Glutamatergic neuron (in vitro differentiated cells): ENCODE data around the gene PRKCA. TPM values are rescaled to one million over a fixed set of nuclear protein-coding genes. Genes with fewer than 3 reads are reported as not detected.

ENCODE experiments used
- DNase-seq: peaks from one replicate; pipeline ENCODE4 v3.0.0; 2022
- H3K27ac Mint-ChIP-seq: one replicate; pipeline ENCODE4 v1.8.0; 2020; ENCODE audit warnings: mild to moderate bottlenecking, mixed read lengths, inconsistent platforms; ENCODE audit not compliant: unreplicated experiment
- H3K27me3 Mint-ChIP-seq: one replicate; pipeline ENCODE4 v1.8.0; 2020; ENCODE audit warnings: mild to moderate bottlenecking, moderate library complexity, mixed read lengths, inconsistent platforms; ENCODE audit not compliant: unreplicated experiment
- H3K36me3 Mint-ChIP-seq: one replicate; pipeline ENCODE4 v1.8.0; 2020; ENCODE audit warnings: mild to moderate bottlenecking, mixed read lengths, inconsistent platforms; ENCODE audit not compliant: unreplicated experiment
- H3K4me1 Mint-ChIP-seq: one replicate; pipeline ENCODE4 v1.8.0; 2020; ENCODE audit warnings: mild to moderate bottlenecking, low read depth, mixed read lengths, inconsistent platforms; ENCODE audit not compliant: unreplicated experiment
- H3K4me3 Mint-ChIP-seq: one replicate; pipeline ENCODE4 v1.8.0; 2020; ENCODE audit warnings: mild to moderate bottlenecking, mixed read lengths, inconsistent platforms; ENCODE audit not compliant: unreplicated experiment
- H3K9me3 Mint-ChIP-seq: one replicate; pipeline ENCODE4 v1.8.0; 2020; ENCODE audit warnings: mild to moderate bottlenecking, moderate library complexity, mixed read lengths, inconsistent platforms; ENCODE audit not compliant: unreplicated experiment
- total RNA-seq: library from RNA; stranded (reverse); fragmentation: NEBNext Ultra II Directional; extraction: Animal tissue kit (Norgen Biotek cat#: 25700); gene quantifications from one replicate; pipeline ENCODE4 v1.2.1, GENCODE V29; 2021; ENCODE audit not compliant: unreplicated experiment
- TF ChIP-seq, protein P1 (sequence below): fragments of 200-600 bp; sonication (generic); IDR thresholded peaks from one replicate; pipeline ENCODE4 v1.5.0; 2021; ENCODE audit not compliant: partially characterized antibody, unreplicated experiment

The PRKCA gene
- total RNA-seq, 1 donor from 2014 or later: 2.2 TPM

DNA sequence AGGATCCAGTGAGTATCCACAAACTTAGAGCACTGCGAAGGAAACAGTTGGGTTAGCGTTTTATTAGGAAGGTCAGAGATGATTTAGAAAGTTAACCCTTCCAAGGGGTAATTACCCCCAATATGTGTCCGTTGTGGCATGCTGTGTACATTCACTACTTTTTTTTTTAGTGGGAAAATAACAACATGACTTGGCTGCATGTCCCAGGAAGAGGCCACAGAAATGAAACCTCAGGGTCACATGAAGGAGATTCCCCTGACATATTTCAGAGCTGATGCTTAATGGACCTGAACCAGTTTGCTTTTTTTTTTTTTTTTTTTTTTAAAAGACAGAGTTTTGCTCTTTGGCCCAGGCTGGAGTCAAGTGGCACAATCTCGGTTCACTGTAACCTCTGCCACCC, 167.5 kb downstream of the PRKCA start:
- Mint-ChIP-seq H3K9me3 (no peaks in the 10 kb centered on the region), H3K27me3 (no peaks in the 10 kb centered on the region), H3K4me3 (no peak overlapping the region), H3K36me3 (no peaks in the 10 kb centered on the region), H3K27ac (no peak overlapping the region), H3K4me1 (no peaks in the 10 kb centered on the region)
- DNase-seq: no peak
- TF ChIP-seq, protein P1, sequence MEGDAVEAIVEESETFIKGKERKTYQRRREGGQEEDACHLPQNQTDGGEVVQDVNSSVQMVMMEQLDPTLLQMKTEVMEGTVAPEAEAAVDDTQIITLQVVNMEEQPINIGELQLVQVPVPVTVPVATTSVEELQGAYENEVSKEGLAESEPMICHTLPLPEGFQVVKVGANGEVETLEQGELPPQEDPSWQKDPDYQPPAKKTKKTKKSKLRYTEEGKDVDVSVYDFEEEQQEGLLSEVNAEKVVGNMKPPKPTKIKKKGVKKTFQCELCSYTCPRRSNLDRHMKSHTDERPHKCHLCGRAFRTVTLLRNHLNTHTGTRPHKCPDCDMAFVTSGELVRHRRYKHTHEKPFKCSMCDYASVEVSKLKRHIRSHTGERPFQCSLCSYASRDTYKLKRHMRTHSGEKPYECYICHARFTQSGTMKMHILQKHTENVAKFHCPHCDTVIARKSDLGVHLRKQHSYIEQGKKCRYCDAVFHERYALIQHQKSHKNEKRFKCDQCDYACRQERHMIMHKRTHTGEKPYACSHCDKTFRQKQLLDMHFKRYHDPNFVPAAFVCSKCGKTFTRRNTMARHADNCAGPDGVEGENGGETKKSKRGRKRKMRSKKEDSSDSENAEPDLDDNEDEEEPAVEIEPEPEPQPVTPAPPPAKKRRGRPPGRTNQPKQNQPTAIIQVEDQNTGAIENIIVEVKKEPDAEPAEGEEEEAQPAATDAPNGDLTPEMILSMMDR: no peak

DNA sequence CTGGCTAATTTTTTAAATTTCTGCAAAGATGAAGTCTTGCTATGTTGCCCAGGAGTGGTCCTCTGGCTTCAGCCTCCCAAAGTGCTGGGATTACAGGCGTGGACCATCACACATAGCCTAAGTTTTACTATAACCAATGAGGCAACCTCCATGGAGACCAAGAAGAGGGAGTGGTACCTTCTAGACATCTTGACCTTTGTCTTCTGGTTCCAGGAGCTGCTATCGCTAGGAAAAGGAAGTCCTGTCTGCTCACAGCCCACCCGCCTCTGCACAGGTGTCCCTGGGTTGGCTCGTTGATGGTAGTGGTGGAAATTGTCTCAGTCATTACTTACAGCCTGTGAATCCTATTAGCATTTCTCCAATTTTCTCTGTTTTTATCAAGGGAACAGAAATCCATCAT, 169.7 kb downstream of the PRKCA start:
- H3K36me3 Mint-ChIP-seq: no peaks in the 10 kb centered on the region
- TF ChIP-seq, protein P1: no peak
- H3K27ac Mint-ChIP-seq: no peak overlapping the region
- no peaks in the 10 kb centered on the region for H3K4me1 Mint-ChIP-seq
- no peaks in the 10 kb centered on the region for H3K27me3 Mint-ChIP-seq
- no peak overlapping the region for H3K4me3 Mint-ChIP-seq
- no peak for DNase-seq
- no peaks in the 10 kb centered on the region for H3K9me3 Mint-ChIP-seq

DNA sequence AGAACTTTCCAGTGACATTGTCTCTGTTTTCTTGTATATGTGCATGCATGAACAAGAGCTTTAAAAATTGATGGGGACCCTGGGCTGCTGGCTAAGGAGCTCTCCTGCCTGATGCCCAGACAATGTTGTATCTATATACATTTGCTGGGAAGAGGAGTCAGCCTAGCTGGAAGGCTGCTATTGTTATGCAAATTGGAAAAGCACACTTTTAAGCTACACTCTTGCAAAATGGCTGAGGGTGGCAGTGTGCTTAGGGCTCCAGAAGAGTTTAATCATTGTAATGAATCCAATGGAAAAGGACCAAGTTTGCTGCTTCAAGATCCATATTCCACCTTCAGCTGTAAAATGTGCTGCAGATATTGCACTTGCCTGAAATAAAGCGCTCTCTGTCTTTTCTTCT, 171.8 kb downstream of the PRKCA start:
- no peak overlapping the region for H3K27ac Mint-ChIP-seq
- no peak overlapping the region for H3K4me3 Mint-ChIP-seq
- H3K9me3 Mint-ChIP-seq: no peaks in the 10 kb centered on the region
- H3K27me3 Mint-ChIP-seq: no peaks in the 10 kb centered on the region
- no peak for DNase-seq
- no peaks in the 10 kb centered on the region for H3K4me1 Mint-ChIP-seq
- TF ChIP-seq, protein P1: no peak
- H3K36me3 Mint-ChIP-seq: no peaks in the 10 kb centered on the region

DNA sequence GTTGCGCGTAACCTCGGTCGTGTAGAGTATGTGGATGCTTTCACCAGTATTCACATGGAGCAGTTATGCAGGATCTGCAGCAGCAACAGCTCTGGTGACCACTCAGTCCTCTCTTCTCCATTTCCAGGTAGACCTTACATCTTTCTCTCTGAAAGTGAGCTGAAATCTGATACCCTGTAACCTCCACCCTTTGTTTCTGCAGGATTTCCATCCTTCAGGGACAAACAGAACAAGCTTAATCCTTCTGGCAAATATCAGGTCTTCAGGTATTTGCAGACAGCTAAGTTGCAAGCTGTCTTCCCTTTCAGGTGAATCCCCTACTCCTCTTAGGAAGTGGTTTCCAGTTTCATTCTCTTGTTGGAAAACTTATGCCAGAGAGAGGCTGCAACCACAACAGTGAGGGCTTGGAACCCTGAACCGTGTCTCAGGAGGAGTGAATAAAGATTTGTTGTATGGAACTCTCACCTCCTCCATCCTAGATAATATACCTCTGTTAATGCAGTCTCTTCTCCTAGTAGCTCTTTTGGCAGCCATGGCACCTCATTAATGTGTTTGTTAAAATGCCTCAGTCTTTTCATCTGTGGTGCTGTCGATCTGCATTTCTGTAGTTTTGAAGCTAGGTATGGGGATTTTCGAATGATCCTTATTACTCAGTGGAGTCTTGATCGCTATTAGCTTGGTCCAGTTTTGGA, 172.5 kb downstream of the PRKCA start:
- no peaks in the 10 kb centered on the region for H3K36me3 Mint-ChIP-seq
- H3K4me3 Mint-ChIP-seq: no peak overlapping the region
- H3K4me1 Mint-ChIP-seq: no peaks in the 10 kb centered on the region
- no peaks in the 10 kb centered on the region for H3K9me3 Mint-ChIP-seq
- no peak for DNase-seq
- TF ChIP-seq, protein P1: no peak
- H3K27me3 Mint-ChIP-seq: no peaks in the 10 kb centered on the region
- H3K27ac Mint-ChIP-seq: no peak overlapping the region

DNA sequence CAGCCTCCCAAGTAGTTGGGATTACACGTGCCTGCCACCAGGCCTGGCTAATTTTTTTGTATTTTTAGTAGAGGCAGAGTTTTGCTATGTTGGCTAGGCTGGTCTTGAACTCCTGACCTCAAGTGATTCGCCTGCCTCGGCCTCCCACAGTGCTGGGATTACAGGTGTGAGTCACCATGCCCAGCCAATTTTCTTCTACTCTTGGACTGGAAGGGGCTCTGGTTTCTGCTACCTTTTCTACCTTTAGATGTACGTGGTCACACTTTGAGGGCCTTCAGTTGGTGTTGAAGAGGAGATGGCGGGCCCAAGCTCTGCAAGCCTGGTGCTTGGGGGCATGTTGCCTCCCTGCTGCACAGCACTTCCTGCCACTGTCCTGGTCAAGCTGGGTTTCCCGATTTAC, 173.6 kb downstream of the PRKCA start:
- DNase-seq: no peak
- no peak overlapping the region for H3K27ac Mint-ChIP-seq
- TF ChIP-seq, protein P1: no peak
- no peaks in the 10 kb centered on the region for H3K27me3 Mint-ChIP-seq
- no peaks in the 10 kb centered on the region for H3K4me1 Mint-ChIP-seq
- H3K36me3 Mint-ChIP-seq: no peaks in the 10 kb centered on the region
- peaks cover 2% of the 10 kb centered on the region for H3K9me3 Mint-ChIP-seq
- H3K4me3 Mint-ChIP-seq: no peak overlapping the region
